Lower lobe of right lung (tissue), 2 donors: ENCODE data around the gene CFDP1. TPM values are rescaled to one million over a fixed set of nuclear protein-coding genes. Genes with fewer than 3 reads are reported as not detected.
"Not testable (repeated sequence)": the region's sequence is repeated elsewhere in the genome, so short reads cannot be mapped to it uniquely, and the experiment has no call there.

Source experiments
- ATAC-seq, 2 donors: fragments of 200-7000 bp; cut with Tn5 transposase; one replicate each; pipeline ENCODE4 v1.9.1; 2020 to 2022; ENCODE audit warnings: mild to moderate bottlenecking in 2 of 2, moderate library complexity in 2 of 2
- DNase-seq: peaks from one replicate; pipeline ENCODE4 v3.0.0-alpha.2; 2020
- H3K27ac ChIP-seq: fragments of 200-600 bp; one replicate; pipeline ENCODE4 v1.8.0; 2022
- H3K27me3 ChIP-seq: fragments of 200-600 bp; one replicate; pipeline ENCODE4 v1.8.0; 2022; ENCODE audit warnings: low read depth
- H3K36me3 ChIP-seq: fragments of 200-600 bp; one replicate; pipeline ENCODE4 v1.8.0; 2022; ENCODE audit warnings: mild to moderate bottlenecking
- H3K4me1 ChIP-seq: fragments of 200-600 bp; one replicate; pipeline ENCODE4 v1.8.0; 2022
- H3K4me3 ChIP-seq: fragments of 200-600 bp; one replicate; pipeline ENCODE4 v1.8.0; 2022; ENCODE audit warnings: mild to moderate bottlenecking
- H3K9me3 ChIP-seq: fragments of 200-600 bp; one replicate; pipeline ENCODE4 v1.8.0; 2022
- intact Hi-C: fragments of 100-400 bp; cut with DNase I; formaldehyde crosslinking; loops from one replicate; pipeline ENCODE4 v1.11.0; 2022
- total RNA-seq: library from RNA; stranded (reverse); fragmentation: NEBNext Ultra II Directional; extraction: Animal tissue kit (Norgen Biotek cat#: 25700); gene quantifications from one replicate; pipeline ENCODE4 v1.2.1, GENCODE V29; 2021
- TF ChIP-seq, protein P1 (sequence below): fragments of 200-600 bp; IDR thresholded peaks from one replicate; pipeline ENCODE4 v1.8.0; 2022; ENCODE audit warnings: antibody characterized with exemption, mild to moderate bottlenecking
- donor health status: DM: no; HTN: yes; CAD: no; lungs with severe emphysema.

CFDP1 gene
- total RNA-seq, 1 donor from 2014 or later = 57.7 TPM

DNA sequence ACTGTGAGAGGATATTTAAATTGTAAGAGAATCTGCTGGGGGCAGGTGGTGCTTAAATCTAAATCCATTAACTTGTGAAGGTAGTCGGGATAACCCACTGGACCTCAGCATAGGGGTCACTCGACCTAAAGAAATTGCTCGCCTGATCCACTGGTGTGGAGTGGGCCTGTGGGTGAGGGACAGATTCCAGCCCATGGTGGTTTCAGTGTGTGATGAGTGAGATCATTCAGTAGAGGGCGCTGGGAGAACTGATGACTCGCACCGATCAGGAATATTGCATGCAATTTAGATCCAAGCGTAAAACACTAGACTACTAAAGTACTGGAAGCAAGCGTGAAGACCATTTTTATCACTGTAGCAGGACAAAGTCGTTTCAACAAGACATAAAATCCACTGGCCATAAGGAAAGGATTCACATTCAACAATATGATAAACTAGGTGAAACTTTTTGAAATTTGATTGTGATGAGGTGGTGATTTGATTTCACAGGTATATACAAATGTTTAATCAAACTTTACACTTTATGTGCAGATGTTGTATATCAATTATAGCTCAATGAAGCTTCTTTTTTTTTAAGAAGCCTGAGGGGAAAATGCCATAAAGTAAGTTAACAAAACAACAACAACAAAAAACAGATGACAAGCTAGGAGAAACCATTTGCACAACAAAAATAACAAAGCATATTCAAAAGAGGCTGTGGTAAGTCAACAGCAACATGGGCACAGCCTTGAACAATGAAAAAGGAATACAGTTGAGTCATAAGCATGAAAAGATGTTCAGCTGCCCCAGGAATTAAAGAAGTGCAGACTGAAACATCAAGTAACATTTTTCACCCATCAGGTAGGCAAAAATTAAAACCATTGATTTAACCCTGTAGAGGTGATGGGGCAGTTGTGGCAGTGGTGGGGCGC, 38.7 kb upstream of the CFDP1 start:
- peak; percentile 90 to 95 for ATAC-seq
- H3K4me1 ChIP-seq = no peaks in the 10 kb centered on the region

DNA sequence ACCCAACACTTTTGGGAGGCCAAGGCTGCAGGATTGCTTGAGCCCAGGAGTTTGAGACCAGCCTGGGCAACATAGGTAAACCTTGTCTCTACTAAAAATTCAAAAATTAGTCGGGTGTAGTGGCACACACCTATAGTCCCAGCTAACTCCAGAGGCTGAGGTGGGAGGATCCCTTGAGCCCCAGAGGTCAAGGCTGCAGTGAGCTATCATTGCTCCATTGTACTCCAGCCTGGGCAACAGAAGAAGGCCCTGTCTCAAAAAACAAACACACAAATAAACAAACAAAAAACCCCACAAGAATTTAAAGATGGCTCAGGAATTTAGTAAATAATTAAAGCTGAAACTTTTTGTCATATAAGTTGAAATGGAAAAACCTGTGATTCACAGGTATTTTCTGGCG, 33.5 kb upstream of the CFDP1 start:
- DNase-seq (no peak), ATAC-seq (no peak)
- Histone ChIP-seq H3K4me3 (no peak overlapping the region), H3K4me1 (peaks cover 14% of the 10 kb centered on the region), H3K27me3 (no peaks in the 10 kb centered on the region), H3K9me3 (no peaks in the 10 kb centered on the region), H3K36me3 (no peaks in the 10 kb centered on the region), H3K27ac (no peak overlapping the region)
- intact Hi-C loops = no loop called here
- TF ChIP-seq, protein P1, sequence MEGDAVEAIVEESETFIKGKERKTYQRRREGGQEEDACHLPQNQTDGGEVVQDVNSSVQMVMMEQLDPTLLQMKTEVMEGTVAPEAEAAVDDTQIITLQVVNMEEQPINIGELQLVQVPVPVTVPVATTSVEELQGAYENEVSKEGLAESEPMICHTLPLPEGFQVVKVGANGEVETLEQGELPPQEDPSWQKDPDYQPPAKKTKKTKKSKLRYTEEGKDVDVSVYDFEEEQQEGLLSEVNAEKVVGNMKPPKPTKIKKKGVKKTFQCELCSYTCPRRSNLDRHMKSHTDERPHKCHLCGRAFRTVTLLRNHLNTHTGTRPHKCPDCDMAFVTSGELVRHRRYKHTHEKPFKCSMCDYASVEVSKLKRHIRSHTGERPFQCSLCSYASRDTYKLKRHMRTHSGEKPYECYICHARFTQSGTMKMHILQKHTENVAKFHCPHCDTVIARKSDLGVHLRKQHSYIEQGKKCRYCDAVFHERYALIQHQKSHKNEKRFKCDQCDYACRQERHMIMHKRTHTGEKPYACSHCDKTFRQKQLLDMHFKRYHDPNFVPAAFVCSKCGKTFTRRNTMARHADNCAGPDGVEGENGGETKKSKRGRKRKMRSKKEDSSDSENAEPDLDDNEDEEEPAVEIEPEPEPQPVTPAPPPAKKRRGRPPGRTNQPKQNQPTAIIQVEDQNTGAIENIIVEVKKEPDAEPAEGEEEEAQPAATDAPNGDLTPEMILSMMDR = no peak

More for the DNA sequence above, 38.7 kb upstream of the CFDP1 start:
- Histone ChIP-seq H3K27ac (no peak overlapping the region), H3K4me3 (no peak overlapping the region), H3K9me3 (no peaks in the 10 kb centered on the region), H3K27me3 (no peaks in the 10 kb centered on the region), H3K36me3 (no peaks in the 10 kb centered on the region)
- TF ChIP-seq, protein P1 = peak; percentile 72
- no peak for DNase-seq
- intact Hi-C loops = no loop called here

DNA sequence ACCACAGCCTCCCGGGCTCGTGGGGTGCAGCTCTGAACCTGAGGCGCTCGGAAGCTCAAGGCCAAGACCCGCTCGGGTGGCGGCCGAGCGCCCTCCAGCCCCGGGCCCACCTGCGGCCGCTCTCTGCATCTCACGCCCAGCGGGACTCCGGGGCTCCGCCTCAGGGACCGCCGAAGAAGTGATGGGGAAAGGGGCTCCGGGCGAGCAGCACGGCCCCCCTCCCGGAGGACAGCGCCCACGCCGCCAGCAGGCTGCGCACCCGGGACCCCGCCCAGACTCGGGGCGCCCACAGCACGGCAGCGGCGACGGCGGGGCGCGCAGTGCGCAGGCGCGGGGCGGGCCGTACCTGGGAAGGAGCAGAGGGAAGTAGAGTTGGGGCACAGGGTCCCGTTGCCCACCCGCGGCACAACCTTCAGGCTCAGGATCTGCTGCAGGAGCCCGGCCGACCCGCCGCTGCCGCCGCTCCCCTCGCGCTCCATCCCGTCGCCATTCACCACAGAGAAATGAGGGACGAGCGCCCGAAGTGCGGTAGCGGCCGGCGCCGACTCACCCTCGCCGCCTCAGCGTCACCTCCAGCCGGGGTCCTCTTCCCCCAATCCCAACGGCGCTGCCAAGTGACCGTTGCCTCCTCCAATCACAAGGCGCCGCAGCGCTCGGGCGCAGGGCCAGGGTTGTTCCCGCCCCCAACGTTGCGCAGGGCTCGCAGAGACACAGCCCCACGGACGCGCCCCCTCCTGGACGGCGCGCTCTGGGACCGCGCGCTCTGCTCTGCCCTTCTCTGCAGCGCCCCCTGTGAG, 31.0 kb upstream of the CFDP1 start, which contains the start of gene TMEM170A:
Gene TMEM170A, minus strand, starts transcription at position 568 of the 797 bp plus-strand sequence. Its CDS starts 89 bp downstream, at position 479.
- H3K27me3 ChIP-seq = no peaks in the 10 kb centered on the region
- no peaks in the 10 kb centered on the region for H3K36me3 ChIP-seq
- TF ChIP-seq, protein P1 = peak; percentile 100
- H3K4me3 ChIP-seq = peak within 1 kb of the TSS; percentile 99
- intact Hi-C loops = no loop called here
- ATAC-seq (peak; percentile 98 to 99), DNase-seq (peak; percentile 99)
- H3K4me1 ChIP-seq = peaks cover 18% of the 10 kb centered on the region
- no peaks in the 10 kb centered on the region for H3K9me3 ChIP-seq
- H3K27ac ChIP-seq = peak within 1 kb of the TSS; percentile 96

DNA sequence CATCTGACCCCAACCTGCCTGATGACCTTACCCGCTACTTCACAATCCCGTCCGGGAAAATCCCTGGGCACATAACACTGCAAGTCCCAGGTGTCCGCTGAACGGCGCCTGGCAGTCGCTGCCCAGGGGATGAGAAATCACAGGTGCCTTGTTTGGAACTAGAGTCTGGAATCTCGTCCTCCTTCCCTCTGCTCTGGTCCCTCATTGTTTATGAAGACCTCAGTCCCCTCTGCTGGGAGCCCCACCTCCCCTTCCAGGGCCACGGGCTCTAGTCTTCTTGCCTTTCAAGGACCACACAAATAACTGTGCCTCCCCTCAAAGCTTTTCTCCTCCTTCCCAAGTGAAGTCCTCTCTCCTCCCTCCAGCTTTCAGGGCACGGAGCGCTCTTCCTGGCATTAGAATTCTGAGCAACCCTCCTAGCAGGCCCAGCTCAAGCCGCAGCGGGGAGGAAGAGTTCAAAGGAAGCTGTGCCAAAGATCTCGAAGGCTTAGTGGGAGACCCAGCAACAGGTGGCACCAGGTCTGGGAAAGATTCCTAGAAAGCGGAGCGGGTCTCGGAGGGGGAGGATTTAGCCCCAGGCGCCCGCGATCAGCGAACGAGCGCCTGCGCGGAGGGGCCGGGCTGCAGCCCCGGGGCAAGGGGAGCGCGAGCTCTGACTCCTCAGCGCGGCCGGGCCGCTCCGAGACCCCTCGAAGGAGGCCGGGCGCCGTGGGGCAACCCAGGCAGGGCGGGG, 30.3 kb upstream of the CFDP1 start:
- Histone ChIP-seq H3K4me1 (peaks cover 18% of the 10 kb centered on the region), H3K4me3 (peak overlapping the region; percentile 99), H3K27ac (peak overlapping the region; percentile 96)
- ATAC-seq = peak; percentile 21 to 53
- H3K9me3 ChIP-seq, intact Hi-C loops, H3K27me3 ChIP-seq, H3K36me3 ChIP-seq: not testable (repeated sequence)
- DNase-seq = peak; percentile 59

DNA sequence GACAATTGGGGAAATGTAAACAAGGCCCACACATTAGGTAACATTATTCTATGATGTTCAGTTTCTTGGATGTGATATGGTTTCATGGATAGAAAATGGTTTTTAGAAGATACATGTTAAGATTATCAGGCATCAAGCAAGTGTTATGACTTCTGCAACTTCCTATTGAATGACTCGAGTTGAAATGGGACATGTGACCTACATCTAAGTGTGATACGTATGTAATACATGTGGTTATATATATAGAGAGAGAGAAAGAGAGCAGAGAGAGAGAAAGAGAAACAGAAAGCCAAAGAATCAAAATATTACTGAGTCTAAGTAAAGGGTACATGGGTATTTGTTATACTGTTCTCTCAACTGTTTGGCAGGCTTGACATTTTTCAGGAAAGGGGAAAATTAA, 29.5 kb upstream of the CFDP1 start:
- intact Hi-C loops = no loop called here
- peak overlapping the region; percentile 99 for H3K4me3 ChIP-seq
- no peaks in the 10 kb centered on the region for H3K36me3 ChIP-seq
- H3K9me3 ChIP-seq = no peaks in the 10 kb centered on the region
- no peaks in the 10 kb centered on the region for H3K27me3 ChIP-seq
- no peak overlapping the region for H3K27ac ChIP-seq
- no peak for DNase-seq
- no peak for ATAC-seq
- peaks cover 18% of the 10 kb centered on the region for H3K4me1 ChIP-seq
- TF ChIP-seq, protein P1 = no peak
